Measurements from ENCODE around the gene UGGT1. TPM values are rescaled to one million over a fixed set of nuclear protein-coding genes. Genes with fewer than 3 reads are reported as not detected.

UGGT1 gene
- polyA plus RNA-seq, 1 donor (not counting 4 experiments of a cell fraction or from before 2014, with no cell fraction given), result 26.7 TPM

DNA sequence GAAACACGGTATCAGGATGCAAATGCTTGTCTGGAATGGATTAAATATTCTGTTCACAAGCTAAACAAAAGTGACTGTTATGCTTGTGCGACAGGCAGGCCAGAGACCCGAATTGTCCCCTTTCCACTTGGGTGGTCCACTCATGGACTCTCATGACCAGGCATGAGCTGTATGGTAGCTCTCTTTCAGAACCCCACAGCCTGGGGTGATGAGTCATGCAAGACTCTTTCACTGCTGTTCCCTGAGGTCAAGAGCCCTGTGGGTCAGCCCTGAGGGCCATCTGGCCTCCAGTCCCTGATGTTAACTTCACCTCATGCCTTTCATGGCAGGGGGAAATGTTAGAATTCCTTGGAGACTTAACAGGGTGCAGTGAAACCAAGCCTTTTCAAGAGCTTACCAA lies 49.4 kb upstream of the UGGT1 start:
- dilution Hi-C loops (cut with MboI; ENCODE audit: extremely low pct_ligation_motif_present, low sequenced_read_pairs), result no loop called here
- Histone ChIP-seq H3K4me1 (ENCODE audit: control insufficient read depth, extremely low read depth, insufficient read depth, low read length) (no peaks in the 10 kb centered on the region), H3K36me3 (ENCODE audit: control insufficient read depth in 2 of 2, extremely low read depth in 1 of 2, insufficient read depth in 2 of 2, low read length in 2 of 2) (no peaks in the 10 kb centered on the region), H3K27ac (ENCODE audit: control insufficient read depth, insufficient read depth, low read length) (no peak overlapping the region), H3K9me1 (ENCODE audit: control insufficient read depth, extremely low read depth, insufficient read depth, low read length) (no peaks in the 10 kb centered on the region), H3K4me2 (ENCODE audit: control insufficient read depth, extremely low read depth, insufficient read depth, low read depth, low read length) (no peak overlapping the region), H2AFZ (ENCODE audit: control insufficient read depth, low read length) (no peak overlapping the region), H4K20me1 (ENCODE audit: control insufficient read depth, extremely low read depth, insufficient read depth, low read length) (no peaks in the 10 kb centered on the region), H3K9ac (ENCODE audit: control insufficient read depth, extremely low read depth, insufficient read depth, low read length) (no peak overlapping the region), H3K4me3 (ENCODE audit: control insufficient read depth in 2 of 3, extremely low read depth in 1 of 3, insufficient read depth in 2 of 3, low read depth in 1 of 3, low read length in 3 of 3) (no peak overlapping the region), H3K79me2 (ENCODE audit: control insufficient read depth, insufficient read depth, low read length) (no peaks in the 10 kb centered on the region), H3K27me3 (ENCODE audit: control insufficient read depth, extremely low read depth, insufficient read depth, low read length) (no peaks in the 10 kb centered on the region), H3K9me3 (ENCODE audit: control insufficient read depth, low read depth, low read length) (peaks cover 7% of the 10 kb centered on the region)
- FAIRE-seq (no peak), DNase-seq (ENCODE audit: low read depth, low spot score) (no peak)
- TF ChIP-seq EZH2 (IDR thresholded peaks at IDR 0.05; ENCODE audit: low read length), result no peak
- TF ChIP-seq, protein P1, sequence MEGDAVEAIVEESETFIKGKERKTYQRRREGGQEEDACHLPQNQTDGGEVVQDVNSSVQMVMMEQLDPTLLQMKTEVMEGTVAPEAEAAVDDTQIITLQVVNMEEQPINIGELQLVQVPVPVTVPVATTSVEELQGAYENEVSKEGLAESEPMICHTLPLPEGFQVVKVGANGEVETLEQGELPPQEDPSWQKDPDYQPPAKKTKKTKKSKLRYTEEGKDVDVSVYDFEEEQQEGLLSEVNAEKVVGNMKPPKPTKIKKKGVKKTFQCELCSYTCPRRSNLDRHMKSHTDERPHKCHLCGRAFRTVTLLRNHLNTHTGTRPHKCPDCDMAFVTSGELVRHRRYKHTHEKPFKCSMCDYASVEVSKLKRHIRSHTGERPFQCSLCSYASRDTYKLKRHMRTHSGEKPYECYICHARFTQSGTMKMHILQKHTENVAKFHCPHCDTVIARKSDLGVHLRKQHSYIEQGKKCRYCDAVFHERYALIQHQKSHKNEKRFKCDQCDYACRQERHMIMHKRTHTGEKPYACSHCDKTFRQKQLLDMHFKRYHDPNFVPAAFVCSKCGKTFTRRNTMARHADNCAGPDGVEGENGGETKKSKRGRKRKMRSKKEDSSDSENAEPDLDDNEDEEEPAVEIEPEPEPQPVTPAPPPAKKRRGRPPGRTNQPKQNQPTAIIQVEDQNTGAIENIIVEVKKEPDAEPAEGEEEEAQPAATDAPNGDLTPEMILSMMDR (optimal IDR thresholded peaks at IDR 0.05 in 1 of 3, IDR thresholded peaks at IDR 0.05 in 1 of 3, conservative IDR thresholded peaks at IDR 0.05 in 1 of 3; ENCODE audit: extremely low read depth in 1 of 3, insufficient read depth in 2 of 3, low read length in 3 of 3), result no peak

DNA sequence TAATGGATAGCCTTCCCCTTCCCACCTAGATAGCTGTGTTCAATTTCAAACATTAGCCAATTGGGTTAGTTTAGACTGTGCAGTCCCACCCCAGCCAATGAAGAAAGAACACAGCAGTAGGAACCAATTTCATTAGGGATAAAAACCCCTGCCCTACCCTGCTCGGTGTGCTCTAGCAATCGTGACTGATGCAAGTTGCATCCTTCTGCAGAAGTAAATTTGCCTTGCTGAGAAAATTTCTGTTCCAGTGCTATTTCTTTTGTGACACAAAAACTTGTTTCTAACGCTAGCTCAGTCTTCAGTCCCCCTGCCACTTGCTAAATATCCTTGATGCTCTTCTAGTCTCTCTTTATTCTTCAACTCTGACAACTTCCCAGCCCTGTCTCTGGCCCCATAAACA lies 48.0 kb upstream of the UGGT1 start:
- TF ChIP-seq EZH2 (IDR thresholded peaks at IDR 0.05; ENCODE audit: low read length), result no peak
- TF ChIP-seq, protein P1 (optimal IDR thresholded peaks at IDR 0.05 in 1 of 3, IDR thresholded peaks at IDR 0.05 in 1 of 3, conservative IDR thresholded peaks at IDR 0.05 in 1 of 3; ENCODE audit: extremely low read depth in 1 of 3, insufficient read depth in 2 of 3, low read length in 3 of 3), result no peak
- DNase-seq (ENCODE audit: low read depth, low spot score) (no peak), FAIRE-seq (no peak)
- Histone ChIP-seq H3K36me3 (ENCODE audit: control insufficient read depth in 2 of 2, extremely low read depth in 1 of 2, insufficient read depth in 2 of 2, low read length in 2 of 2) (no peaks in the 10 kb centered on the region), H3K9ac (ENCODE audit: control insufficient read depth, extremely low read depth, insufficient read depth, low read length) (no peak overlapping the region), H3K9me1 (ENCODE audit: control insufficient read depth, extremely low read depth, insufficient read depth, low read length) (no peaks in the 10 kb centered on the region), H3K4me2 (ENCODE audit: control insufficient read depth, extremely low read depth, insufficient read depth, low read depth, low read length) (no peak overlapping the region), H3K27me3 (ENCODE audit: control insufficient read depth, extremely low read depth, insufficient read depth, low read length) (no peaks in the 10 kb centered on the region), H3K27ac (ENCODE audit: control insufficient read depth, insufficient read depth, low read length) (no peak overlapping the region), H3K79me2 (ENCODE audit: control insufficient read depth, insufficient read depth, low read length) (no peaks in the 10 kb centered on the region), H3K9me3 (ENCODE audit: control insufficient read depth, low read depth, low read length) (no peaks in the 10 kb centered on the region), H2AFZ (ENCODE audit: control insufficient read depth, low read length) (no peak overlapping the region), H4K20me1 (ENCODE audit: control insufficient read depth, extremely low read depth, insufficient read depth, low read length) (no peaks in the 10 kb centered on the region), H3K4me3 (ENCODE audit: control insufficient read depth in 2 of 3, extremely low read depth in 1 of 3, insufficient read depth in 2 of 3, low read depth in 1 of 3, low read length in 3 of 3) (no peak overlapping the region), H3K4me1 (ENCODE audit: control insufficient read depth, extremely low read depth, insufficient read depth, low read length) (no peaks in the 10 kb centered on the region)
- dilution Hi-C loops (cut with MboI; ENCODE audit: extremely low pct_ligation_motif_present, low sequenced_read_pairs), result no loop called here

All from keratinocyte (primary cell).